Stimulated activated CD4-positive, alpha-beta T cell treated with anti-CD3 and anti-CD28 coated beads, Interleukin-15, amount 100 ng/mL, for 1 hour (primary cell): ENCODE measurements around the gene GTPBP8.

Experiments
- DNase-seq, 2 donors: peaks; one replicate each; pipeline ENCODE4 v3.0.0-alpha.2; 2020; ENCODE audit warnings: low read depth in 1 of 2, low spot score in 1 of 2

GTPBP8 gene

GRCh38 chr3:112990672-112991602, at the start of gene GTPBP8:
Gene GTPBP8 (plus strand): TSS chr3:112990984. CDS start chr3:112991000, 16 bp downstream.
- DNase-seq, result peak; percentile 65 to 70

GRCh38 chr3:112948346-112948838, 42.4 kb upstream of the GTPBP8 start:
- DNase-seq, result no peak

- no peak for DNase-seq
Measured at GRCh38 chr3:112956351-112956750, 34.4 kb upstream of the GTPBP8 start.

GRCh38 chr3:112958811-112959560, 31.8 kb upstream of the GTPBP8 start:
- no peak for DNase-seq

- DNase-seq, result no peak
Measured at GRCh38 chr3:112963683-112964082, 27.1 kb upstream of the GTPBP8 start.

- no peak for DNase-seq
Measured at GRCh38 chr3:112965656-112966055, 25.1 kb upstream of the GTPBP8 start.

- no peak for DNase-seq
Measured at GRCh38 chr3:112966633-112967032, 24.2 kb upstream of the GTPBP8 start.

GRCh38 chr3:112967425-112967824, 23.4 kb upstream of the GTPBP8 start:
- DNase-seq, result no peak

GRCh38 chr3:112967828-112968227, 23.0 kb upstream of the GTPBP8 start:
- no peak for DNase-seq

GRCh38 chr3:112972158-112972557, 18.6 kb upstream of the GTPBP8 start:
- no peak for DNase-seq

- DNase-seq, result peak in 1 of 2 donors; percentile 14
Measured at GRCh38 chr3:112973325-112974177, 17.2 kb upstream of the GTPBP8 start.

- DNase-seq, result no peak
Measured at GRCh38 chr3:112974178-112974517, 16.6 kb upstream of the GTPBP8 start.

- DNase-seq, result no peak
Measured at GRCh38 chr3:112974894-112975293, 15.9 kb upstream of the GTPBP8 start, which contains the start of gene CD200R1. Gene CD200R1 (minus strand): TSS chr3:112975103. CDS start chr3:112974857, 246 bp downstream.

GRCh38 chr3:112976001-112976400, 14.8 kb upstream of the GTPBP8 start:
- DNase-seq, result no peak

- no peak for DNase-seq
Measured at GRCh38 chr3:112976953-112977352, 13.8 kb upstream of the GTPBP8 start.

- no peak for DNase-seq
Measured at GRCh38 chr3:112979244-112979832, 11.4 kb upstream of the GTPBP8 start.

GRCh38 chr3:112980080-112980479, 10.7 kb upstream of the GTPBP8 start:
- DNase-seq, result no peak

- DNase-seq, result no peak
Measured at GRCh38 chr3:112982710-112983109, 8.1 kb upstream of the GTPBP8 start.

- DNase-seq, result no peak
Measured at GRCh38 chr3:112984485-112984884, 6.3 kb upstream of the GTPBP8 start.

- no peak for DNase-seq
Measured at GRCh38 chr3:112987710-112988334, 3.0 kb upstream of the GTPBP8 start.
